GM21723 (cell line): ENCODE data around the gene GPR17.

ENCODE experiments used
- ATAC-seq: cut with Tn5 transposase; IDR thresholded peaks from one replicate; pipeline ENCODE4 v1.9.1; 2021; ENCODE audit warnings: mild to moderate bottlenecking, moderate library complexity; ENCODE audit not compliant: unreplicated experiment

GPR17 gene

DNA sequence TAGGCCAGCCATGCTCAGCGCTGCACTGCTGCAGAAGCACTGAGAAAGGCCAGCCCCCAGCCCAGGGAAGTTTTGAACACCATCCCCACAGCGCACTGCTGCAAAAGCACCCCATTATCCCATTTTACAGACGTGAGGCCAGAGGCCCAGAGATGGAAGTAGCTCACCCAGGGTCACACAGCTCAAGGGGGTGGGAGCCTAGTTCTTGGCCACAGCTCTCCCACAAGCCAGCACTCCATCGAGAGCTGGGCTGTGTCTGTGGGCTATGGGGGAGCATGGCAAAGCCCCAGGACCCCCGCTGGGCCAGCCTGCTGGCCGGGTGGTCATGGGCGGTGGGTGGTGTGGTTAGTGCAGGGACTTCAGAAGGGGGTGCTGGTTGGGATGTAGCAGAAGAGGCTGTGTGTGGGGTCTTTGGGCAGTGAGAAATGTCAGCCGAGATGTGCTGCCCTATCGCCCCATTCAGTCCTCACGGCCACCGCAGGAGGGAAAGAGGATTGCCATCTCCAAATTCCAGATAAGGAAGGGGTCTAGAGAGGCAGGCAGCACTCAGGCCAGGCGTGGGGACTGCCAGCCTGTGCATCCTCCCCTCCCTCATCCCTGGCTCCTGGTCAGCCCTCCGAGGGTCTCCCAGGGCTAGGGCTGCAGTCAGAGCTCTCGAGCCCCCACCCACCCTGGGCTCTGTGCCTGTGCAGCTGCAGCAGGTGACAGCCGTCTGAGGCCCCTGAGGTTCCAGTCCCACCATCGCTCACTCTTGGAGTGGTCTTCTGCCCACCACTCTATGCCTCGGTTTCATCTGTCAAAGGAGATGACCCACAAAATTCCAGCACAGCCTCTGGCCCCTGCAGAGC, 17.0 kb upstream of the GPR17 start:
- no peak for ATAC-seq

- ATAC-seq = no peak
Measured at GRCh38 chr2:127629637-127630036, 16.3 kb upstream of the GPR17 start.

- ATAC-seq = no peak
Measured at GRCh38 chr2:127630096-127630863, 15.7 kb upstream of the GPR17 start.

DNA sequence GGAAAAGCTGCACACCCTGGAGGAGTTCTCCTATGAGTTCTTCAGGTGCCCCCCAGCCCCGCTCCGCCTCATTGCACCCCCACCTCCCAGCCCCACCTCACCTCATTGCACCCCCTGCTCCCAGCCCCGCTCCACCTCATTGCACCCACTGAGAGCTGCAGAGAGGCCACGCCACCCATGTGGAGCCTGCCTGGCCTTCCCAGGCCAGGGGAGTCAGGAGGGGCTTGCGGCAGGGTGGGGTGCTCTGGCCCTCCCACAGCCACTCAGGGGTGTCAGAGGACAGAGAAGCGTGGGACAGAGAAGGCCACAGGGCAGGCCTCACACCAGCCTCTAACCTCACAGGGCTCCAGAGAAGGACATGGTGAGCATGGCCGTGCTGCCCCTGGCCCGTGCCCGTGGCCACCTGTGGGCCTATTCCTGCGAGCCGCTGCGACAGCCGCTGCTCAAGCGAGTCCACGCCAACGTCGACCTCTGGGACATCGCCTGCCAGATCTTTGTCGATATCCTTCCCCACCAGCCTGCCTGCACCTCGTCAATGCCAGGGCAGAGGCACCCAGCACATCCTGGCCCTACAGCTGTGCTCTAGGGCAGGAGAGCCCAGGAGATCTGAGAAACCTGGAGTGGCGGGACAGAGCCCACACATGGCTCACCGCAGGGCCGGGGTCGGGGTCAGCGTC, 15.0 kb upstream of the GPR17 start:
- ATAC-seq = no peak

DNA sequence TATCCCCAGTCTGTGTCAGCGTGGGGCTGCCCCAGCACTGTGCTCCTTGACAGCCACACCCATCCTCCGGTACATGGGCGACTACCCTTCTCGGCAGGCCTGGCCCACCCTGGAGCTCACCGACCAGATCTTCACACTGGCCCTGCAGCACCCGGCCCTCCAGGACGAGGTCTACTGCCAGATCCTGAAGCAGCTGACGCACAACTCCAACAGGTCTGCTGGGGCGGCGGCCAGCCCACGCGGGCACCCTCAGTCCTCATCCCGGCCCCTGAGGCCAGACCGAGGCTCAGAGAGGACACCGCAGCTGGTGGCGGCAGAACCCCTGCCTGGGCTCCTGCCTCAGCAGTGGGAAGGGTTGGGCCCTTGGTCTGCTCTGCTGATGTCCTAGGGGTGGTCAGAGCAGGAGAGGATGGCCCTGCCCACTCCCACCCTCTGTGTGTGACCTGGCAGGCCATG, 14.4 kb upstream of the GPR17 start:
- ATAC-seq = no peak

DNA sequence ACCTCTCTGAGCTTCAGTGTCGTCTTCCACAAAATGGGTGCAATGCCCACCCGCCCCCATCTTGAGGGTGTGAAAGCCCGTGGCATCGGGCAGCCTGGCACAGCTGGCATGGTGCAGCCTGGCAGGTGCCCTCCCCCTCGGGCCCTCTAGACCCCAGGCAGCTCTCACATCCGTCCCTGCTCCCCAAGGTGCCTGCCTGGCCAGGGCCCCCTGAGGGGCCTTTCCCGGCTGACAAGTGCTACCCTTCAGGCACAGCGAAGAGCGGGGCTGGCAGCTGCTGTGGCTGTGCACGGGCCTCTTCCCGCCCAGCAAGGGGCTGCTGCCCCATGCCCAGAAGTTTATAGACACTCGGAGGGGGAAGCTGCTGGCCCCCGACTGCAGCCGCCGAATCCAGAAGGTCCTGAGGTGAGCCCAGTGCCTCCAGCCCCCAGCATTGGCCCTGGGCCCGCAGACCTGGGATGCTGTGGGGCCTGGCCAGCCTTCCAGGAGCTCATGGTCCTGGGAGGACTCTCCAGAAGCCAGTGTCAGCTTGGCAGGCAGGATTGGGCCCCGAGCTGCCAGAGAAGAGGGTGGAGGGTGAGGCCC, 13.9 kb upstream of the GPR17 start:
- no peak for ATAC-seq

DNA sequence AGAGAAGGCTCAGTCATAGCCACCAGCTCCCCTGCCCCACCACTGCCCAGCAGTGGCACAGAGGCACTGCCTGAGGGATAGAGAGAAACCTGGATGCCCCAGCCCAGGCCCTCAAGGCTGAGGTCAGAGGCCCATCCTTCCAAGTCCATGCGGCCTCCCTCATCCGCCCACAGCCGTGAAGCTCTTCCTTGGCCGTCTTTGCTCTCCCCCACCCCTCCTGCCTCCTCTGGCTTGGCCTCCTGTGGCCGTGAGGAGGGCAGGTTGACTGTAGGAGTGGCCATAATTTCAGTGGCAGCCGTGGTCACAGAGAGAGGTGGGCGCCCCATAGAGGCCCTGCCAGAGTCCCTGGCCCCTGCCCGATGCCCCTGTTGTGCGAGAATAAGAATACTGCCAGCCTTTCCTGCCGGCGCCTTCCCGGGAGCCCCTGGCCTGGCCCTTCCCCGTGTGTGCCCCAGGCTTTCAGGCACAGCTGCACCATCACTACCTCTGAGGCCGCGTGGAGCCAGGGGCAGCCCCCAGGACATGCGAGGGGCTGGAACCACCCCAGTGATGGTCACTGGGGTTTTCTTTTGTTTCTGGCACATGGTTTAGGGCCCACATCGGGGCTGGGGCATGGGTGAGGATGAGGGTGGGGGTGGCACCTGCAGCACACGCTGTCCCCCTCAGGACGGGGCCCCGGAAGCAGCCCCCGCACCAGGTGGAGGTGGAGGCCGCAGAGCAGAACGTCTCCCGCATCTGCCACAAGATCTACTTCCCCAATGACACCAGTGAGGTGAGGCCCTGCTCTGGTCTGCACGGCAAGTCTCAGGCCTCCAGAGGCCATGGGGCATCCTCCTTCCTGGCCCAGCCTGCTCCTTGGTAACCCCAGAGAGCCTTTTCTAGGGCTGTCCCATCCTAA, 13.1 kb upstream of the GPR17 start:
- peak; percentile 52 for ATAC-seq

- ATAC-seq = no peak
Measured at GRCh38 chr2:127633556-127634065, 12.3 kb upstream of the GPR17 start.

GRCh38 chr2:127634066-127634617, 11.8 kb upstream of the GPR17 start:
- ATAC-seq = no peak

DNA sequence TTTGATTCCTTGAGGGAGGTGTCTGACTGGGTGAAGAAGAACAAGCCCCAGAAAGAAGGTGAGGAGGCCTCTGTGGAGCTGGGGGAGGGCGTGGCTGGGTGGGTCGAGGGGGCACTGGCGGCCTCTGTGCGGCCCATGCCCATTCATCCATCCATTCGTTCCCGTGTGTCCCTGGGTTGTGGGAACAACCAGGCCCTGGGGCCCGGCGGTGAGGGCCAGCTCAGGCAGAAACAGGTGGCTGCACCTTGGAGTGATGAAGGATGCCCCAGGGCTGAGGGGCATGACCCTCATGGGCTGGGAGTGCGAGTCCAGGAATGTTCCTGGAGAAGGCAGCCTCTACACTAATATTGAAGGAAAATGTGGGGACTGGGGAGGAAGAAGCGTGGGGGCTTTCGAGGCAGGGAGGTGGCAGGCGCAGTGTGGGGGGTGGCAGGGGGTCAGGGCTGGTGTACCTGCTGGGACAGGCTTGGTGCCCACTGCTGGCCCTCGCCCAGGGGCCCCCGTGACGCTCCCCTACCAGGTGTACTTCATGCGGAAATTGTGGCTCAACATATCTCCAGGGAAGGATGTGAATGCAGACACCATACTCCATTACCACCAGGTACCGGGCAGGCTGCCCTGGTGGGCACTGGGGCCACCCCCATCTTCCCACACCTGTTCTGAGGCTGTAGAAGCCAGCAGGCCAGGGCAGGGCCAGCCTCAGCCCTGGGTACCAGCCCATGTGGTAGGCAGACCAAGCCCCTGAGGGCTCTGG, 11.2 kb upstream of the GPR17 start:
- ATAC-seq = no peak

DNA sequence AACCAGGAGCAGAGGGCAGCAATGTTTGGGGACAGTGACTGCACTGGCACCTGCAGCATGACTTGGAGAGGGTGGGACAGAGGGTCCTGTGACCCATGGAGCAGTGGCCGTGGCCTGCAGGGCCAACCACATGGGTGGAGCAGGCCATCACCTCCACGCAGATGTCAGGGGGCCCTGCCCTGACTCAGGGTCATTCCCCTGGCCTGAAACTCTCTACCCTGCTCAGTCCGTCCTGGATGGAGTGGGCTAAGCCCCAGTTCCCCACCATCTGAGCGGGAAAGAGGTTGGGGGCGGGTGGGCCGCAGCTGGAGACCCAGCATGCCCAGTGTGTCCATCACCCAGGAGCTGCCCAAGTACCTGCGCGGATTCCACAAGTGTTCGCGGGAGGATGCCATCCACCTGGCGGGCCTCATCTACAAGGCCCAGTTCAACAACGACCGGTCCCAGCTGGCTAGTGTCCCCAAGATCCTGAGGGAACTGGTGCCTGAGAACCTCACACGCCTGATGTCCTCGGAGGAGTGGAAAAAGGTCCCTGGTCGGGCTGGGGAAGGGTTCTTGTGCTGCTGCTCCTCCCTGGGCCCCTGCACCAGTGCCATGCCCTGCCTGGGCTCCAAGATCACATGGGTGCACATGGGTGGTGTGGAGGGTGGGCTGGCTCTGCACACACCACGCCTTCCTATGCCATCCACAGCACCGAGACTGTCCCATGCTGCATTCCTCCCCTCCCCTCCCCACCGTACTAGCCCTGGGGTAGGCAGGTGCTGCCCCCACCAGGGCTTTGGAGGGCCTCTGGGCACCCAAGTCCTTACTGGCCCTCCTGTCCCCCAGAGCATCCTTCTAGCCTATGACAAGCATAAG, 10.3 kb upstream of the GPR17 start:
- no peak for ATAC-seq

DNA sequence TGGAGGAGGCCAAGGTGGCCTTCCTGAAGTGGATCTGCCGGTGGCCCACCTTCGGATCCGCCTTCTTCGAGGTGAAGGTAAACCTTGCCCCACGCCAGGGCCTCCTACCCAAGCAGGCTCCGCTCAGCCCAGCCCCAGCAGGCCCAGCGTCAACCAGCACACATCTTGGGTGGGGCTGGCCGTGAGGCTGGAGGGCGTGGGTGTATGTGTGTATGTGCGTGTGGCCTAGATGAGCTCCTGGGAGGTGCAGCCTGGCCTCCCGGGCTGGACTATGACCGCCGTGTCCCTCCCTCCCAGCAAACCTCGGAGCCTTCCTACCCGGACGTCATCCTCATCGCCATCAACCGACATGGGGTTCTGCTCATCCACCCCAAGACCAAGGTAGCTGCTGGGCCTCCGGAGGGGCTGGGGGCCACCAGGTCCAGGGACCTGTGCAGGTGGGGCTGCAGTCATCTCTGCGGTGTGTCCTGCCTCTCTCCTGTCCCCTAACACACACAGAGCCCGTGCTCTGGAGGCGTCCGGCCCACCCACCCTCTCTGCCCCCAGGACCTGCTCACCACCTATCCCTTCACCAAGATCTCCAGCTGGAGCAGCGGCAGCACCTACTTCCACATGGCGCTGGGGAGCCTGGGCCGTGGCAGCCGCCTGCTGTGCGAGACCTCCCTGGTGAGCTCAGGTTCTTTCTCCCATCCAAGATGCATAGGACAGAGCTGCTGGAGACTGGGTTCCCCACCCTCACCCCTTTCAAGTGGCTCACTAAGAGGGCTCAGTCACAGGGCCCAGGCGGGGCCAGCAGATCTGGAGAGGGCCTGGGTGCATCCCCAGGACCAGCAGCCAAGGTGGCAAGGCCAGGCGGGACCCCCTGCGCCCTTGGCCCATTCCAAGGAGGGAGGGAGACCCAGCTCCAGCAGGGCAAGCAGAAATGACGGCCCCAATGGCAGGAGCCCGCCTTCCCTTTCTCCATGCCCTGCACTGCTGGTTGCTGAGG, 9.4 kb upstream of the GPR17 start:
- no peak for ATAC-seq

- no peak for ATAC-seq
Measured at GRCh38 chr2:127637236-127637630, 8.7 kb upstream of the GPR17 start.

GRCh38 chr2:127637725-127638252, 8.2 kb upstream of the GPR17 start:
- no peak for ATAC-seq

DNA sequence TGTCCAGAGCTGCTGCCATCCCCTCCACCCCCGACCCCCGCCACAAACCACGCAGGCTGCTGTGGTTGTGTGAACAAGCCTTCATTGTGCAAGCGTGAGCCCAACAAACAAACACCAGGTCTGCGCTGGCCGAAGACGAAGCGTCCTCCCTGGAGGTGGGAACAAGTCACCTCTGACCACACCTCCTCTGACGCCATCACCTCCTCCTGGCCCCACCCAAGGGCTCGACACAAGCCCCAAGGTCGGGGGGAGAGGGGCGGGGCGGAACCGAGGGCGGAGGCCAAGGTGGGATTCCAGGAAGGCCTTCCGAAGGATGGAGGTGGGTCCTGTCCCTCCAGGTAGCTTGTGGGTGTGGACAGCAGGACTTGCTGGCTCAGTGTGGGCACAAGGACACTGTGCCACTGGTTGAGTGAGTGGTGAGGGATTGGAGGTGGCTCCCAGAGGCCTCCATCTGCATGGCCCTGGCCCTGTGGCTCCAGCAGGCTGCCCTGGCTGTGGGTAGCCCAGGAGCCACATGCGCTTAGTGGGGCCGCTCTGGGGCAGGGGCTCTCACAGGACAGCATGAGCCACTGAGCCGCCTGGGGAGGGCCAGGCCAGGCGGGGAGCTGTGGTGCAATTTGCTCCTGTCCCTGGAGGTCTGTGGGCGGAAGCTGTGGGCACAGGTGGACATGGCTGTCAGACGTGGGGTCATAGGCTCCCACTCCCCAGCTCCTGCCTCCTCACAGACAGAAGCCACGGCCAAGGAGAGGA, 7.4 kb upstream of the GPR17 start:
- ATAC-seq = no peak

- ATAC-seq = no peak
Measured at GRCh38 chr2:127639111-127639474, 6.9 kb upstream of the GPR17 start.
